ENCODE measurements around the gene SAMD4B. TPM values are rescaled to one million over a fixed set of nuclear protein-coding genes. Genes with fewer than 3 reads are reported as not detected.
A peak's percentile ranks its signal among the peaks of the same experiment; 100 is the strongest.

The SAMD4B gene
- total and polyA plus RNA-seq, 10 of the 15 experiments (the other 5 are each of a cell fraction or from before 2014, with no cell fraction given): 2.4 to 43.3 (median 23.9) TPM

DNA sequence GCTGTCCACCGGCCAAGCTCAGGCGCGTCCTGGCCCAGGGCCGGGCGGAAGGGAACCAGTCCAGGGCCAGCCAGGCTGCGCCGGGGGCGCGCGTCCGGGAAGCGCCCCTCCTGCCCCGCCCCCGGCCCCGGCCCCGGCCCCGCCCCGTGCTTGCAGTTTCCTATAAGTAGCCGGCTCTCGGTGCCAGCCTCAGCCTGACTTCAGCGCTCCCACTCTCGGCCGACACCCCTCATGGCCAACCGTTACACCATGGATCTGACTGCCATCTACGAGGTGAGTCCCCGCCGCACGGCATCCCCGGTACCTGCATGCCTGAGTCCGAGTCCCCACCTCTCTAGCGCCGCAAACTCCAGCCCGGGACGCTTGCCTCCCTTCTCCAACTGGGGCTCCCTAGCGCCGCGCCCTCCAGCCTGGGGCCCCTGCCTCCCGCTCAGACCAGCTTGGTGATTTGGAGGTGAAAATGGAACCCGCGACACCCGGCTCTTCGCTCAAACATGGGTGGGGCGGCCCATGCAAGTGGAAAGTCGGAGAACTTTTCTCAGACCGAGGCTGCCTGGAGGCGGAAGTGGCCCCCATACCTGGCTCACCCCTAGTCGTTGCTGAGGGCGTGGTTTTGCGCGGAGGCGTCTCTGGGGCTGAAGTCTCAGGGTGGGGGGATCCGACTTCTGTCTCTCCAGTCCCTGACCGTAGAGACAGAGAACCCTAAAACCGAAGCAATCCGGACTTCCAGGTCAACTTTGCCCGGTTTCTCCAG lies 64.6 kb downstream of the SAMD4B start, which contains the start of gene ZFP36 (continued):
- TF ChIP-seq ETV6 (conservative IDR thresholded peaks at IDR 0.05 in 1 of 2, IDR thresholded peaks at IDR 0.05 in 1 of 2; ENCODE audit: borderline replicate concordance in 1 of 2, low read depth in 1 of 2): no peak

GRCh38 chr19:39407410-39407659 lies 65.1 kb downstream of the SAMD4B start:
- Histone ChIP-seq H4K20me1 (ENCODE audit: control insufficient read depth, insufficient read depth) (no peaks in the 10 kb centered on the region), H3K27me3 (replicated peaks in 1 of 2; ENCODE audit: control insufficient read depth in 2 of 2, insufficient read depth in 2 of 2, low read length in 1 of 2) (no peaks in the 10 kb centered on the region), H3K4me3 (peak overlapping the region; percentile 98), H3K79me2 (ENCODE audit: control insufficient read depth, insufficient read depth, low read length) (peaks cover 59% of the 10 kb centered on the region), H3K9ac (ENCODE audit: control insufficient read depth, insufficient read depth, low read length) (peak overlapping the region; percentile 80), H3K4me1 (ENCODE audit: control insufficient read depth, insufficient read depth, low read length) (peaks cover 40% of the 10 kb centered on the region), H3K9me3 (replicated peaks; ENCODE audit: control insufficient read depth, insufficient read depth, low read length) (no peaks in the 10 kb centered on the region), H3K36me3 (ENCODE audit: control insufficient read depth in 2 of 2, insufficient read depth in 2 of 2, low read length in 1 of 2) (peaks cover 2 to 6% of the 10 kb centered on the region in 2 experiments; a peak in 2 of 4 replicates), H2AFZ (ENCODE audit: control insufficient read depth, low read depth, low read length) (no peak overlapping the region), H3K27ac (ENCODE audit: control insufficient read depth, insufficient read depth) (peak overlapping the region; percentile 100), H3K4me2 (ENCODE audit: control insufficient read depth, insufficient read depth) (peak overlapping the region; percentile 76)
- FAIRE-seq: no peak
- ATAC-seq: no peak
- ChIA-PET CTCF (interaction anchor here (1.4 kb wide), 1 partner anchor 10 kb away, joined by 14 read pairs; no protein-coding TSS in a partner anchor), SMC1A (ENCODE audit: uncharacterized antibody, unreplicated experiment) (interaction anchor here (1.4 to 3.0 kb wide), 2 partner anchors 9 to 16 kb away, joined by 4 to 18 read pairs; partner anchors contain the start of genes MED29 and PAF1), POLR2A (interaction anchor here (1.2 to 3.9 kb wide), 5 partner anchors 10 to 783 kb away, joined by 3 to 39 read pairs (median 4); partner anchors contain the start of genes MED29, PAF1, RPS16 and SUPT5H), RAD21 (ENCODE audit: unreplicated experiment) (interaction anchor here (1.0 to 4.5 kb wide), 2 partner anchors 9 to 65 kb away, joined by 3 to 37 read pairs; partner anchors contain the start of gene SAMD4B)
- WGBS (ENCODE audit: insufficient coverage, insufficient replicate concordance, low lambda C conversion rate, missing lambda C conversion rate): 2% methylated on average over 14 of the region's 14 CpGs
- DNase-seq (ENCODE audit: low read depth, low spot score): no peak
- in situ Hi-C loops (cut with MboI) (no loop called here), intact Hi-C loops (cut with micrococcal nuclease; ENCODE audit: unreplicated experiment) (loop anchor here (10.0 kb wide), 1 partner anchor 433 kb away; the partner anchor contains the start of gene FBXO17)
- no TSS peak for BruUV-seq (replicated peaks)
- TF ChIP-seq, protein P1, sequence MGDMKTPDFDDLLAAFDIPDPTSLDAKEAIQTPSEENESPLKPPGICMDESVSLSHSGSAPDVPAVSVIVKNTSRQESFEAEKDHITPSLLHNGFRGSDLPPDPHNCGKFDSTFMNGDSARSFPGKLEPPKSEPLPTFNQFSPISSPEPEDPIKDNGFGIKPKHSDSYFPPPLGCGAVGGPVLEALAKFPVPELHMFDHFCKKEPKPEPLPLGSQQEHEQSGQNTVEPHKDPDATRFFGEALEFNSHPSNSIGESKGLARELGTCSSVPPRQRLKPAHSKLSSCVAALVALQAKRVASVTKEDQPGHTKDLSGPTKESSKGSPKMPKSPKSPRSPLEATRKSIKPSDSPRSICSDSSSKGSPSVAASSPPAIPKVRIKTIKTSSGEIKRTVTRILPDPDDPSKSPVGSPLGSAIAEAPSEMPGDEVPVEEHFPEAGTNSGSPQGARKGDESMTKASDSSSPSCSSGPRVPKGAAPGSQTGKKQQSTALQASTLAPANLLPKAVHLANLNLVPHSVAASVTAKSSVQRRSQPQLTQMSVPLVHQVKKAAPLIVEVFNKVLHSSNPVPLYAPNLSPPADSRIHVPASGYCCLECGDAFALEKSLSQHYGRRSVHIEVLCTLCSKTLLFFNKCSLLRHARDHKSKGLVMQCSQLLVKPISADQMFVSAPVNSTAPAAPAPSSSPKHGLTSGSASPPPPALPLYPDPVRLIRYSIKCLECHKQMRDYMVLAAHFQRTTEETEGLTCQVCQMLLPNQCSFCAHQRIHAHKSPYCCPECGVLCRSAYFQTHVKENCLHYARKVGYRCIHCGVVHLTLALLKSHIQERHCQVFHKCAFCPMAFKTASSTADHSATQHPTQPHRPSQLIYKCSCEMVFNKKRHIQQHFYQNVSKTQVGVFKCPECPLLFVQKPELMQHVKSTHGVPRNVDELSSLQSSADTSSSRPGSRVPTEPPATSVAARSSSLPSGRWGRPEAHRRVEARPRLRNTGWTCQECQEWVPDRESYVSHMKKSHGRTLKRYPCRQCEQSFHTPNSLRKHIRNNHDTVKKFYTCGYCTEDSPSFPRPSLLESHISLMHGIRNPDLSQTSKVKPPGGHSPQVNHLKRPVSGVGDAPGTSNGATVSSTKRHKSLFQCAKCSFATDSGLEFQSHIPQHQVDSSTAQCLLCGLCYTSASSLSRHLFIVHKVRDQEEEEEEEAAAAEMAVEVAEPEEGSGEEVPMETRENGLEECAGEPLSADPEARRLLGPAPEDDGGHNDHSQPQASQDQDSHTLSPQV (IDR thresholded peaks at IDR 0.05): no peak
- TF ChIP-seq FOXM1 (IDR thresholded peaks at IDR 0.05; ENCODE audit: low read depth, low read length) (no peak), NFYB (IDR thresholded peaks at IDR 0.05; ENCODE audit: insufficient read depth, low read depth, low read length) (no peak), PBX3 (IDR thresholded peaks at IDR 0.05; ENCODE audit: insufficient replicate concordance, low read depth, low read length) (no peak), POLR2A (IDR thresholded peaks at IDR 0.05; ENCODE audit: low read depth, low read length) (no peak), EED (IDR thresholded peaks at IDR 0.05; ENCODE audit: low read depth) (no peak), BCLAF1 (IDR thresholded peaks at IDR 0.05) (no peak), FOXK2 (IDR thresholded peaks at IDR 0.05) (no peak), CREB1 (IDR thresholded peaks at IDR 0.05; ENCODE audit: low read depth) (no peak)
